ENCODE measurements around the gene SHPK.

GRCh38 chr17:3572231-3572630, 63.8 kb downstream of the SHPK start:
- TF ChIP-seq TAF1 (IDR thresholded peaks at IDR 0.05; ENCODE audit: borderline replicate concordance, low read depth, low read length) (no peak), POLR2AphosphoS5 (IDR thresholded peaks at IDR 0.05; ENCODE audit: low read depth, low read length) (no peak)
